ENCODE measurements around the gene PLB1.

The PLB1 gene

DNA sequence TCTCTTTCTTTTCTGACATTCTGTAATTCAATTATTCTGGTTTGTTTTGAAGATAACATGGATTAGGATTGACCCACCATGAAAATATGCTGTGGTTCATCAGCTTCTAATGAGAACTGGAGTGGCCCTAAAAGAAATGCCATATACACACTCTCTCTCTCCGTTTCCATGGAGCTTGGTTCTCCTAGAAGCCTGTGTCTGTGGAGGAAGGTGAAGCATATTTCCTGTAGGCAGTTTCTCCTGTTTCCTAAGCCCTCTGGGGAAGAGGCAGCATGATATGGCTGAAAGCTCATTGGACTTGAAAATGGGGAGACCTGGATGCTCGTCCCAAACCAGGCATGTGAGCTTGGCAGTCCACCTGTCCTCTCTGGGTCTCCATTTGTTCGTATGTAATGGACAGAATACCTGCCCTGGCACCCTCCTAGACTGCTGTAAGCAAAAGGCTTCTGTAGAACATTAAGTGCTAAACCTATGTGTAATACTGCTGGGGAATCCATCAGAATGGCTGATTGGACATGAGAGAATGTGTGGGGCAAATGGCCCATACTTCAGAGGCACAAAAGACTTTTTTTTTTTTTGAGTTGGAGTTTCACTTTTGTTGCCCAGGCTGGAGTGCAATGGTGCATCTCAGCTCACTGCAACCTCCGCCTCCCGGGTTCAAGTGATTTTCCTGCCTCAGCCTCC lies 180.4 kb downstream of the PLB1 start:
- no peak for DNase-seq

DNA sequence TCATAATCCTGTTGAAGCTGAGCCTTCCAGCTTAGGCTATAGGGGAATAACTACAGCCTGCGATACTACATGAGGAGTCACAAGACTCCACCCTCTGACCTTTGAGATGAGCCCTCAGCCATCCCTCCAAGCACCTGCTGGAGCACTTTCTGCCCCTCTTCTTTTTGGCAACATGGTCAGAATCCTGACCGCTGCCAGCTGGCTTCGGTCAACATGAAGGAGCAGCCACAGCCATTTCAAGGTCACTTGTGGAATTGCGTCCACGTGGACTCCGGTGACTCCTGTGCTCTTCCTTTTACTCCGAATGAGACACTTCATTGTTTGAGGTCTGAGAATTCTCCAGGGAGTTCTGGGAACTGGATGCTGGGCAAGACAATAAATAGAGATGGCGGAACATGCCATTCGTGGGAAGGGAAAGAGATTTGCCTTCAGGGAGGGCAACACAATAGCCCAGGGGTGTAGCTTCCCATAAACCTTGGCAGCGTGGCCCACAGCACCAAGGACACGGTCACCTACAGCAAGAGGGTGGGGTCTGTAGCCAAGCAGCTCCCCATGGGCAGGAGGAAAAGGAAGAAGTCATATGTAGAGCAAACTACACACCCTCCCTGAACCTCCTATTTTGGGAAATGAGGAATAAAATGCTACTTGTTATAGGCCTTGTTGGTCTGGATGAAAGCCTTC lies 182.5 kb downstream of the PLB1 start:
- DNase-seq, result no peak

DNA sequence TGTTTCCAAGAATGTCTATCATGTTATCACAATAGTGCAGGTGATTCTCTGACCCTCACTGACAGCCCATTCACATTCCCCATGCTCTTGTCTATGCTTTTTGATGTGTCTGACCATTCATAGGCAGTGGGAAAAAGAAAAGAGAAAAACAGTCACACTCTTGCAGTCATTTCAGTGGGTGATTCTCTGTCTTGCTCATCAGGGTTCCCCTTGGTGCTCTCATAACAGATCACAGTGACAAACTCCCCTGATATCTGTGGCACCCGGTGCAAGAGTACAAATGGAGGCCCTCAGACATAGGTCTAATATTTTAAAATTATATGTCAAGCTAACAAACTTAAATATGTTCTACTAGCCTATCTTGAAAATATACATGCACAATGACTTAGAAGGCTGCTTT lies 183.1 kb downstream of the PLB1 start:
- no peak for DNase-seq

DNA sequence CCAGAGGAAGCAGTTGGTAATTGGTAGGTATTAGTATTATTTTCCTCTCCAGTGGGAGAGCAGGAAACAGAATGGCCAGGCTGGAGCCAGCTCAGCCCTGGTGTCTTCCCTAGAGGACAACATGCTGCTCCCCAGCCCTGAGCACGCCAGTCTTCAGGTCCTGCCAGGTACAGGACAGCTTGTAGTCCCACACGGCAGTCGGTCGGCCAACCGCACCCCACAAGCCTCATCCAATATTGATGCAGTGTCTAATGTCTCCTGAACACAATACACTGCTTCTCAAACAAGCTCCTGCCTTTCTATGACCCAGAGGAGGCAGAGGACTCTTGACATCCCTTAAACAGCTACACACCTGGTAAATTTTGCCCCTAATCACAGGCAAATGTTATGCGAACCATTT lies 184.8 kb downstream of the PLB1 start:
- no peak for DNase-seq

DNA sequence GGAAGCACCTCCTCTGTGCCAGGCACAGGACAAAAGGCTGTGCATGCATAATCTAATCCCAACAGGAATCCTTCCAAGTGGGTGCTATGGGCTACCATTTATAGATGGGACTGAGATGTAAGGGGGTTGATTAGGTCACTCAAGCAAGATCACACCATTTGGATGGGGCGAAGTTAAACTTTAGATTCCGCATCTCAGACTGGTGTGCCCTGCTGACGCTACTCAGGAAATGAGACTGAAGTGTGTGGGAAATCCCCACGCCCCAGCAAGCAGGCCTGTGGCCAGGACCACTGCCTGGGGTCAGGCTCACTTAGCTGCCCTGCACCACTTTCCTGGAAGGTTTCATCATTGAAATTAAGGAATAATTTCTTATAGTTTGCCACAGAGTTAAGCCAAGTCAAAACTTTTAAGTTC lies 185.3 kb downstream of the PLB1 start:
- DNase-seq, result peak; percentile 11

DNA sequence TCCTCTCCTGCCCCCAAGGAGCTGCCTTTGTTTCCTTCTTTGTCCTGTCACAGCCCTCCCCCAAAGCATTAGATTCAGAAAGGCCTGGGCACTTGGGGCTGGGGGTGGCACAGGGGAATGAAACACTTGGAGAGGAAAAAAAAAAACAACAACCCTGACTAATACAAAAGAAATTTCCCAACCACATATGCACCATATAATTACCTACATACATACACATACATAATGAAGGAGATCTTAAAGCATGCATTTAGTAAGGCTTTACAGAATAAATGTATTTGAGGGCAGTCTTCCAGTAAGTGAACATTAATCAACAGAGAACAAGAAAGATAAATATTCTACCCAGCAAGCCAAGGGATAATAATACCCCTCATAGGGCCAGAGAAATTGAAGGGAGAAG lies 185.7 kb downstream of the PLB1 start:
- DNase-seq, result no peak

DNA sequence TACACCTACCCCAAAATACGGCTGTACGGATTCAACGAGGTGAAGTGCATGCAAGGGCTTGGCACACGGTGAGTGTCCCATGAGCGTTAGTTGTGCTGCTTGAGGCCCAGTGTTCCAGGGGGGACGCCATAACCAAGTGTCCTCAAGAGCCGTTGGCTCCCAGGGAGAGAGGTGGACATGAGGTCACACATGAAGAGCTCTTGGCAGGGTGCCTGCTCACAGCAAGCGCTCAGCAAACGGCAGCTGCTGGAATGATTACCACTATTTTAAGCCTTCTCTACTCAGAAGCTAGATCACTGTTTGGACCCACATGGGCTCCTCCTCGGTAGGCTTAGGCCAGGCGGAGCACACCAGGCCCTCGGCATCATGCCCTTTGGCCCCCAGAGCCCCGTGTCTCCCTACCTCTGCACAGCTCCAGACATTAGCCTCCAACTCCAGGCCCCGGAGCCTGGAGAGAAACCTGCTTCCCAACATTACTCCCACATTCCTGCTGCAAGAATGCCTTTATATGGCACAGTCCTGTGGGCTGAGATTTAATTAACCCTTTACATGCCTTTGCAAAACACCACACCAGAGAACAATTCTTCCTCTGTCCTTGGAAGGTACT lies 187.3 kb downstream of the PLB1 start:
- peak; percentile 18 for DNase-seq

DNA sequence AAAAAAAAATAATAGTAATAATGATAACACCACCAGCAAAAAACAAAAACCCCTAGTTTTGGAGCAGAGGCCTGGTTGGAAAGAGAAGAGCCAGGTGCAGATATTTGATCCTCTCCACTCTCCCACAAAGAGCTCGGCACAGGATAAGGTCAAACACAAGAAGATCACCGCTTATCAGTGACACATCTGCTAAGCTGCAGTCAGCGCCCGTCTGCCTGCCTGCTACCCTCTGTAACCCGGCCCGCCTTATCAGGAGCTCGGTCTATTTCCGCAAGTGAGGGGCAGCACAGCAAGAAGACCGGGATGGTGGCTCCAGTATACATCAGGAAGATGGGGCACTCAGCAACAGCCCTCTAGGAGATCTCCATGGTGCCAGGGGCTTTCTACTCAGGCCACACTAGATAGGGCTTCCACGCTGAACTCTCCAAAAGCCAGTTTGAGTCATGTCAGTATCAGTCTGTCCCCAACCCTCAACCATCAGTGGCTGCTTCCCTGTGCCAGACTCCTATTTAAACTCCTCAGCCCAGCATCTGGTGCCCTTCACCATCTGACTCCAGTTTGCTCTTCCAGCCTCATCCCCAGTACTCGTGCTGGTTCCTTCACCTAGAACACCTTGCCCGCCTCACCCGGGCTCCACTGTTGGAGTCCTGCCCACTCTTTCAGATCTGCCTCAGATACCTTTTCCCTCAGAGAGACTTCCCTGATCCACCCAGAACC lies 188.4 kb downstream of the PLB1 start:
- no peak for DNase-seq

DNA sequence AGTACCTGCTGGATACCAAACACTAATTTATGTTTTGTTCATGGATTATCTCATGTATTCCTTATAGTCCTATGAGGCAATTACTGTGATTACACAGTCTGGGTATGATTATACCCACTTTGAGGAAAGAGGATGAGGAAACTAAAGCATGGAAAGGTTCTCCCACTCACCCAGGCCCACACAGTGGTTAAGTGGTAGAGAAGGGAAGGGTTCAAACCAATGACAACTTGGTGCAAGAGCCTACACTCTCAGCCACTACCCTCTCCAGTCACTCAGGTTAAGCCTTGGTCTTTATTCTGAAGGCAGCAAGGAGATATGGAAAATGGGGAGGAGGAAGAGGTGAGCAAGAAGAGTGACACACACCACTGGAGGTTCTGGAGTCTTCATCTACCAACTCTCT lies 191.3 kb downstream of the PLB1 start:
- DNase-seq, result no peak

DNA sequence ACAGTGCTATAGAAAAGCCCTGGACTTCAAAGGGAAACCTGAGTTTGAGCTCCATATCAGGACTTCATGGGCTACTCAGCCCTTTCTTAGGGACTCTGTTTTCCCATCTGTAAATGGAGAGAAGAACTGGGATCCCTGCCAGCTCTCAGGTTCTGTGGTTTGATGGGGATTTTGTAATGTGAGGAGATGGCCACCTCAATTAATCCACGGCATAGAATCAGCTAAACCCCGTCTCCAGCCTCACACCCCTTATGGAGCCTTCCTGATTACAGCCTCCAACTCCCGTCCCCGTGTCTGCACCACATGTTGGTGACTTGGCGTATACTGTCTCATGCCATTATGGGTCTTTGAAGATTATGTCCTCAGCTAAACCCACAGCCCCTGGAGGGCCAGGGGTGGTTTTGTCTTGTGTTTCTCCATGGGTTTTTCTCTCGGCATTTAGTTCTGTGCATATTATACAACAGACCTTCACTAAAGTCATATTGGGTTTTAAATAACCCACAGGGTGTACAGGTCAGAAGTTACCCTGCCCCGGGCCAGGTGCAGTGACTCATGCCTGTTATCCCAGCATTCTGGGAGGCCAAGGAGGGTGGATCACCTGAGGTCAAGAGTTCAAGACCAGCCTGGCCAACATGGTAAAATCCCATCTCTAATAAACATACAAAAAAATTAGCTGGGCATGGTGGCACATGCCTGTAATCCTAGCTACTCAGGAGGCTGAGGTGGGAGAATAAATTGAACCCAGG lies 192.0 kb downstream of the PLB1 start:
- DNase-seq, result no peak

DNA sequence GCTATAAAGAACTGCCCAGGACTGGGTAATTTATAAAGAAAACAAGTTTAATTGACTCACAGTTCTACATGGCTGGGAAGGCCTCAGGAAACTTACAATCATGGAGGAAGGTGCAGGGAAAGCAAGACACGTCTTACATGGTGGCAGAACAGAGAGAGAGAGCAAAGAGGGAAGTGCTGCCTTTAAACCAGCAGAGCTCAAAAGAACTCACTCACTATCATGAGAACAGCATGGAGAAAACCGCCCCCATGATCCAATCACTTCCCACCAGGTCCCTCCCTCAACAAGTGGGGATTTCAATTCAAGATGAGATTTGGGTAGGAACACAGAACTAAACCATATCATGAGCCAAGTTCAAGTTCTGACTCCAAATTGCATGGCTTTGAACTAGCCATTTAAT lies 193.0 kb downstream of the PLB1 start:
- DNase-seq, result no peak

DNA sequence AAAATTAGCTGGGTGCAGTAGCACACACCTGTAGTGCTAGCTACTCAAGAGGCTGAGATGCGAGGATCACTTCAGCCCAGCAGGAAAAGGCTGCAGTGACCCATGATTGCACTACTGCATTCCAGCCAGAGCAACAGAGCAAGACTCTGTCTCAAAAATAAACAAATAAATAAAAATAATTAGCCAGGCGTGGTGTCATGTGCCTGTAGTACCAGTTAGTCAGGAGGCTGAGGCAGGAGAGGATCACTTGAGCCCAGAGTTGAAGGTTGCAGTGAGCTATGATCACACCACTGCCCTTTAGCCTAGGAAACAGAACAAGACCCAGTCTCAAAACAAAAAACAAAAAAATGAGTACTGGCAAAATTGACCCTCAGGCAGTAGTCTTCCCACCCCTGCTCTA lies 193.9 kb downstream of the PLB1 start:
- no peak for DNase-seq

DNA sequence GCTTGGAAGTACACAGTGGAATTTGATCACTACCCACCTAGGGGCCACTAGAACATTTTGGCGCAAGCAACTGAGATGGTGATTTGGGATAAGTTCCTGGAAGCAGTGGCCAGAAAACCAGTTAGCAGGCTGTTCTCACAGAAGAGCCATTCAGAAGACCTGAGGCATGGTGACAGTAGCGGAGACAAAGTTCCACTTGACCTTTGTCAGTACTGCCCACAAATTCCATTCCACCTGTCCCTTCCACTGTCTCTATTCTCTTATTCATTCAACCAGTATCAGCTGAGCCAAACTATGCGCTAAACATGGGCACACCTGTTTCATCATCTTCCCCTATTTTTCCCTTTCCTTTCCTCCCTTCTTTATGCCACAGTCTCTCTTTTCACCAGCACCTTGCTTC lies 196.6 kb downstream of the PLB1 start:
- no peak for DNase-seq

DNA sequence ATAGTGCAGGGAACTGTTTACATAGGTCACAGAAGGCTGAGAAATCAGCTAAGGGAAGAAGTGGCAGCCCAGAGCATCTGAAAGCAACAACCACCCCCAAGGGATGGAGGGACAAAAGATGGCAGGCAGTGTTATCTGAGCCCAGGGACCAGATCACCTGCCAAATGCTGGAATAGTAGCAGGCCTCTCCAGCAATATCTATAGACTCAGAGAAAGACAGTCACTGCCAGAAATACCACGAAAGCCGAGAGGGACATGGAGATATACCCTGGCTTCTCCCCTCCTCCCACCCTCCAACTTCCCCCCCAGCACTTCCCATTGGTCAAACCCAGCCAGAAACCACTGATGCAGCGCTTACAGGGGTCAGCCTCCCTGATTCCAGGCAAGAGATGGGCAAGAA lies 197.4 kb downstream of the PLB1 start:
- DNase-seq, result no peak
